CD4-positive, CD25-positive, alpha-beta regulatory T cell (primary cell): Measurements from ENCODE around the gene KLK7. TPM values are rescaled to one million over a fixed set of nuclear protein-coding genes. Genes with fewer than 3 reads are reported as not detected.

Experiments used
- ATAC-seq, 2 donors: fragments of 150-1000 bp; cut with Tn5 transposase; one replicate each; pipeline ENCODE4 v1.10.0; 2021; ENCODE audit warnings: low read depth in 2 of 2, moderate number of reproducible peaks in 2 of 2, moderate library complexity in 1 of 2
- DNase-seq, 3 donors: peaks; one replicate each; pipeline versions ENCODE4 v3.0.0 to v3.0.0-alpha.2; 2012 to 2022; ENCODE audit warnings: mixed read lengths in 1 of 3
- H3K27ac ChIP-seq: one replicate; pipeline ENCODE4 v1.7.0; 2013; ENCODE audit warnings: mild to moderate bottlenecking, low read length; ENCODE audit not compliant: insufficient read depth, poor library complexity, severe bottlenecking
- H3K27me3 ChIP-seq: one replicate; pipeline ENCODE4 v1.7.0; 2013; ENCODE audit warnings: low read length; ENCODE audit not compliant: control insufficient read depth, insufficient read depth
- H3K36me3 ChIP-seq: one replicate; pipeline ENCODE4 v1.7.0; 2013; ENCODE audit warnings: mild to moderate bottlenecking, low read length, moderate library complexity; ENCODE audit not compliant: control insufficient read depth, insufficient read depth
- H3K4me1 ChIP-seq: 2 replicates; pipeline ENCODE4 v1.7.0; 2013; ENCODE audit warnings: mild to moderate bottlenecking, low read length; ENCODE audit not compliant: insufficient read depth, control insufficient read depth, poor library complexity, severe bottlenecking
- H3K4me3 ChIP-seq: one replicate; pipeline ENCODE4 v1.7.0; 2013; ENCODE audit warnings: low read depth, mild to moderate bottlenecking, low read length, moderate library complexity
- H3K9me3 ChIP-seq, 2 experiments: 1 replicate in 1 of 2; 2 replicates in 1 of 2; pipeline ENCODE4 v1.7.0; 2013; ENCODE audit warnings: low read length in 2 of 2, mild to moderate bottlenecking in 1 of 2, moderate library complexity in 1 of 2; ENCODE audit not compliant: control insufficient read depth in 2 of 2
- H3K27ac Mint-ChIP-seq, 3 donors: one replicate each; pipeline ENCODE4 v1.8.0; 2020 to 2022; ENCODE audit warnings: mild to moderate bottlenecking in 3 of 3, mixed read lengths in 3 of 3, moderate library complexity in 2 of 3
- H3K27me3 Mint-ChIP-seq: one replicate; pipeline ENCODE4 v1.8.0; 2022; ENCODE audit warnings: mild to moderate bottlenecking, mixed read lengths
- H3K36me3 Mint-ChIP-seq: one replicate; pipeline ENCODE4 v1.8.0; 2020; ENCODE audit warnings: mixed read lengths
- H3K4me1 Mint-ChIP-seq, 4 donors: one replicate each; pipeline ENCODE4 v1.8.0; 2020 to 2022; ENCODE audit warnings: mixed read lengths in 4 of 4, mild to moderate bottlenecking in 1 of 4
- H3K4me3 Mint-ChIP-seq, 4 donors: one replicate each; pipeline ENCODE4 v1.8.0; 2020 to 2022; ENCODE audit warnings: mild to moderate bottlenecking in 4 of 4, mixed read lengths in 4 of 4, moderate library complexity in 3 of 4
- H3K9me3 Mint-ChIP-seq, 7 donors: one replicate each; pipeline ENCODE4 v1.8.0; 2020 to 2022; ENCODE audit warnings: mixed read lengths in 7 of 7, mild to moderate bottlenecking in 3 of 7, moderate library complexity in 2 of 7
- polyA plus RNA-seq, 4 donors: library from polyadenylated mRNA; unstranded; fragments of 300-500 nt; fragmentation: Illumina TruSeq; gene quantifications; one replicate each; pipeline ENCODE4 v1.2.3, GENCODE V29; 2021
- total RNA-seq: library from RNA; stranded (reverse); gene quantifications from one replicate; pipeline ENCODE4 v1.2.3, GENCODE V29; 2022

KLK7 gene
- total and polyA plus RNA-seq, 5 donors from 2014 or later: not detected

DNA sequence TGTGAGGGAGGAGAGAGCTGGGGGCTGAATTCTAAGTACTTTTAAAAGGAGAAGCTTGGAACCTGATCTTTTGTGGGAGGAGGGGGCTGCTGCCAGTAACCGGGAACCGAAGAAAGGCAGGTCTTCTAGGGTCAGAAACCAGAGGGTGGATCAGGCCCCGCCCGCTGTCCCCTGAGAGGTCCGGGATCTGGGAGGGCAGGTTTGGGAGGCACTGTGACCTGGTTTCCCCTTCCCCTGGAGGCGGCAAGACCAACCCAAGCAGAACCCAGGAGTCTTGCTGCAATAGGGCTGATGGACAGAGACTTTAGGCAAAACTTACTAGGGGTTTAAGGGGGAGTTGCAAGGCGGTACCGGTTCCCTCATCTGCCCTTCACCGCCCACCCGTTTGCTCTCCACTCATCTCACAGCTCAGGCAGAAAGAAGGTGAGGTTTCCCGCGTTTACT is 18.4 kb upstream of the KLK7 start:
- Histone ChIP-seq H3K36me3 (no peaks in the 10 kb centered on the region), H3K4me1 (no peaks in the 10 kb centered on the region), H3K9me3 (no peaks in the 10 kb centered on the region), H3K4me3 (no peak overlapping the region), H3K27ac (no peak overlapping the region), H3K27me3 (peaks cover 3% of the 10 kb centered on the region)
- Mint-ChIP-seq H3K27ac (no peak overlapping the region), H3K4me3 (no peak overlapping the region), H3K27me3 (peaks cover 16% of the 10 kb centered on the region), H3K4me1 (no peaks in the 10 kb centered on the region), H3K9me3 (no peaks in the 10 kb centered on the region), H3K36me3 (no peaks in the 10 kb centered on the region)
- no peak for DNase-seq
- no peak for ATAC-seq

DNA sequence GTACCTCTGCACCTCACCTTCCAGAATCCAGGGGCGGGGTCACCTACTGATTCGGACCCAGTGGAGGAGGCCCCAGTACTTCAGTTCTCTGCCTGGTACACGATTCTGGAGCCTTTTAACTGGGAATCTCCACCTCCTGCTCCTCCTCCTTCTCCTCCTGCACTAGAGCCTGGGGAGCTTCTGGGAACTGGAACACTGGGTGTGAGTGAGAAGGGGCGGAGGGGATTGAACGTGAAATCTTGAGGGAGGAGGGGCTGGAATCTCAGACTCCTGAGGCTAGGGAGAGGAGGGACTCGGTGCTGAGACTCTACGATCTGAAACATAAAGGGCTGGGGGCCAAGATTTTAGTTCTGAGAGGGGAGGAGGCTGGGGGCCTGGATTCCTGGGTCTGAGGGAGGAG is 17.8 kb upstream of the KLK7 start, which contains the start of gene KLK8:
KLK8 (minus strand) TSS at position 90 of the 400 bp plus-strand sequence. CDS start 437 bp downstream, outside the sequence.
- Mint-ChIP-seq H3K27ac (no peak within 1 kb of the TSS), H3K27me3 (peaks cover 16% of the 10 kb centered on the region), H3K9me3 (no peaks in the 10 kb centered on the region), H3K4me1 (no peaks in the 10 kb centered on the region), H3K36me3 (no peaks in the 10 kb centered on the region), H3K4me3 (no peak within 1 kb of the TSS)
- Histone ChIP-seq H3K36me3 (no peaks in the 10 kb centered on the region), H3K27me3 (peaks cover 3% of the 10 kb centered on the region), H3K9me3 (no peaks in the 10 kb centered on the region), H3K4me3 (no peak within 1 kb of the TSS), H3K27ac (no peak within 1 kb of the TSS), H3K4me1 (no peaks in the 10 kb centered on the region)
- DNase-seq (no peak), ATAC-seq (no peak)

DNA sequence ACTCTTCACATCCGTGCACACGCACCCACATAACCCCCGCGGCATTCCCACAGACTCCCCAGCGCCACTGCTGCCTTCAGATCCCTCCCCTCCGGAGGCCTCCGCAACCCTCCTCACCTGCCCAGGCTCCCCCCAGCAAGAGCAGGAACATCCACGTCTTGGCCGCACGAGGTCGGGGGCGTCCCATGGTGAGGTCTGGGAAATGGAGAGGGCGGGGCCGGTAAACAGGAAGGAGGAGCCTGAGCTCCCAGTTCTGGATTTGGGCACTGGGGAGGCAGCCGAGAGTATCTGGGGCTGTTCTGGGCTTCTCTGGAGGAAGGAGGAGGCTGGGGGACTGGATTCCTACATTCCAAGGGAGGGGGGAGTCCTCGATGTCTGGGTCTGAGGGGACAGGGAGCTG is 17.3 kb upstream of the KLK7 start:
- Mint-ChIP-seq H3K27me3 (peaks cover 16% of the 10 kb centered on the region), H3K9me3 (no peaks in the 10 kb centered on the region), H3K36me3 (no peaks in the 10 kb centered on the region), H3K4me3 (no peak overlapping the region), H3K4me1 (no peaks in the 10 kb centered on the region), H3K27ac (no peak overlapping the region)
- DNase-seq: no peak
- Histone ChIP-seq H3K4me3 (no peak overlapping the region), H3K27ac (no peak overlapping the region), H3K27me3 (peaks cover 3% of the 10 kb centered on the region), H3K9me3 (no peaks in the 10 kb centered on the region), H3K4me1 (no peaks in the 10 kb centered on the region), H3K36me3 (no peaks in the 10 kb centered on the region)
- no peak for ATAC-seq

DNA sequence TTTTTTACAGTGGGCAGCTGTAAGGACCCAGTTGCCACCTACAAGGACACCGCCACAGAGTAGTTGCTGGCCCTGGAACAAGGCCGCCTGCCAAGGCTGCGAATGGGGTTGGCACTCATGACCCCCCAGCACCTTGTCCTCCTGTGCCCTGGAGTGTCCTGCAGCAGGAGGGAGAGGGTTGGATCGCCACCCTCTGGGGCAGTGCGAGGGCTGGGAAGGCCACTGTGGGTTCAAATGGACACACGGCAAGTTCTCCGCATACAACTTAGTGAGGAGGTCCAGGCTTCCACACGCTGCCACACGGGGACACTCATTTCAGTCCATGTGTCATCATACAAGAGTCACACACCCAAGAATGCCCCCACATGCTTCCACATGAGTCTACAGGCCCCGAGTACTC is 16.7 kb upstream of the KLK7 start:
- H3K27ac ChIP-seq: no peak overlapping the region
- no peak for DNase-seq
- H3K9me3 Mint-ChIP-seq: no peaks in the 10 kb centered on the region
- H3K27me3 ChIP-seq: peaks cover 3% of the 10 kb centered on the region
- no peaks in the 10 kb centered on the region for H3K36me3 ChIP-seq
- H3K27me3 Mint-ChIP-seq: peaks cover 16% of the 10 kb centered on the region
- no peaks in the 10 kb centered on the region for H3K9me3 ChIP-seq
- no peaks in the 10 kb centered on the region for H3K36me3 Mint-ChIP-seq
- H3K4me3 Mint-ChIP-seq: no peak overlapping the region
- H3K27ac Mint-ChIP-seq: no peak overlapping the region
- no peak overlapping the region for H3K4me3 ChIP-seq
- no peaks in the 10 kb centered on the region for H3K4me1 Mint-ChIP-seq
- H3K4me1 ChIP-seq: no peaks in the 10 kb centered on the region
- no peak for ATAC-seq

DNA sequence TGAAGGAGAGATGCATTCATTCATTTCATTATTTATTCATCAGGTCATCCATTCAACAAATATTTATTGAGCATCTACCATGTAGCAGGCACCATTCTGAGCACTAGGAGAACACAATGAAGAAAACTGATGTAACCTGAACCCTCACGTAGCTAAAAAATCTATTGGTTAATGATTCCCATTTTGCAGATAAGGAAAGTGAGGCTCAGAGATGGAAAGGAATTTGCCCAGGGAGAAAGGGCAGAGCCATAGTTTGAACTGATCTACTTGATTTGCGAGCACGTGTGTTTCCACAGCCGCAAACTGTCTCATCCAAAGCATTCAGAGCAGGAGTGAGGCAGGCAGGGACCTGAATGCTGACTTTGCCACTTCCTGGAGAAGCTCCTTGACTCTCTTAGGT is 15.0 kb upstream of the KLK7 start:
- peak overlapping the region in 1 of 3 donors; percentile 24 for H3K27ac Mint-ChIP-seq
- peaks cover 3% of the 10 kb centered on the region for H3K27me3 ChIP-seq
- peaks cover 16% of the 10 kb centered on the region for H3K27me3 Mint-ChIP-seq
- no peak for DNase-seq
- no peak overlapping the region for H3K4me3 Mint-ChIP-seq
- H3K9me3 Mint-ChIP-seq: peaks cover 0 to 2% (median 0%) of the 10 kb centered on the region in 7 donors
- no peak for ATAC-seq
- H3K36me3 Mint-ChIP-seq: no peaks in the 10 kb centered on the region
- H3K9me3 ChIP-seq: no peaks in the 10 kb centered on the region
- no peaks in the 10 kb centered on the region for H3K4me1 ChIP-seq
- H3K36me3 ChIP-seq: no peaks in the 10 kb centered on the region
- no peaks in the 10 kb centered on the region for H3K4me1 Mint-ChIP-seq
- H3K27ac ChIP-seq: no peak overlapping the region
- no peak overlapping the region for H3K4me3 ChIP-seq

DNA sequence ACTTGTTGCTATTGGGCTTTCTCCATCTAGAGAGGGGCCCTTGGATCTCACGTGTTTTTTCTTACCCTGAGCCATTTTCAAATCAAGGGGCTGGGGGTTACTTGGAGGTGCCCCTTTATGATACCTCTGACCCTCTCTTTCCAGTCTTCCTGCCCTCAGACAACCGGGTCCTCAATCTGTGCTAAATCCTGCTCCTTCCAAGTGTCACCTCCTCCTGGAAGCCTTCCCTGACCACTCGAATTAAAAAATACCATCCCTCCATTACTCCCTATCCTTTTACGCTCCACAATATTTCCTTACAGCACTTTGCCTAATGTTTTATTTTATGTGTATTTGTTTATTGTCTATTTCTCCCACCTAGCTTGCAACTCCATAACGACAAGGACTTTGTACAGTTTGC is 14.3 kb upstream of the KLK7 start:
- no peak overlapping the region for H3K4me3 ChIP-seq
- DNase-seq (no peak), ATAC-seq (no peak)
- H3K4me3 Mint-ChIP-seq: peak overlapping the region in 1 of 4 donors; percentile 8
- no peaks in the 10 kb centered on the region for H3K36me3 ChIP-seq
- H3K36me3 Mint-ChIP-seq: no peaks in the 10 kb centered on the region
- H3K4me1 ChIP-seq: no peaks in the 10 kb centered on the region
- H3K9me3 ChIP-seq: no peaks in the 10 kb centered on the region
- H3K27ac Mint-ChIP-seq: no peak overlapping the region
- H3K27me3 Mint-ChIP-seq: peaks cover 16% of the 10 kb centered on the region
- H3K9me3 Mint-ChIP-seq: peaks cover 0 to 2% (median 0%) of the 10 kb centered on the region in 7 donors
- H3K27ac ChIP-seq: no peak overlapping the region
- peaks cover 3% of the 10 kb centered on the region for H3K27me3 ChIP-seq
- H3K4me1 Mint-ChIP-seq: no peaks in the 10 kb centered on the region

DNA sequence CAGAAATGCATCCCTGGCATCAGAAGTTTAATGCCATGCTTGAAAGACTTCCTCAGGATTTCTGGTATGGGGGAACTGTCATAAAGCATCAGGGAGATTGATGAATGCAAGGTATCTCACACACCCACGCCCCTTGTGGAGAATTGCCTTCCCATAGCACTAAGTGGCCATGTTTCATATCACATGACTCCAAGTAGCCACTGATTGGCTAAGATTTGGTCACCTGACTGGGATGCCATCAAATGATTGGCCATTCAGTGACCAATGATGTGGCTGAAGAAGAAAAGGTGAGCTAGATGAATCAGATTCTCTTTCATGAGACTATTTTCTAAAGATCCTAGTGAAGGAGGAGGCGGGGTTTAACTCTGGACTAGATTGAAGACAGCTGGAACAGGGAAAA is 10.4 kb upstream of the KLK7 start:
- H3K4me1 ChIP-seq: no peaks in the 10 kb centered on the region
- H3K27ac ChIP-seq: no peak overlapping the region
- no peak for DNase-seq
- H3K9me3 ChIP-seq: no peaks in the 10 kb centered on the region
- H3K27ac Mint-ChIP-seq: no peak overlapping the region
- no peaks in the 10 kb centered on the region for H3K4me1 Mint-ChIP-seq
- H3K4me3 ChIP-seq: no peak overlapping the region
- H3K36me3 ChIP-seq: no peaks in the 10 kb centered on the region
- no peaks in the 10 kb centered on the region for H3K27me3 ChIP-seq
- H3K9me3 Mint-ChIP-seq: peaks cover 0 to 7% (median 0%) of the 10 kb centered on the region in 7 donors
- peaks cover 6% of the 10 kb centered on the region for H3K36me3 Mint-ChIP-seq
- ATAC-seq: no peak
- H3K4me3 Mint-ChIP-seq: no peak overlapping the region
- no peaks in the 10 kb centered on the region for H3K27me3 Mint-ChIP-seq

DNA sequence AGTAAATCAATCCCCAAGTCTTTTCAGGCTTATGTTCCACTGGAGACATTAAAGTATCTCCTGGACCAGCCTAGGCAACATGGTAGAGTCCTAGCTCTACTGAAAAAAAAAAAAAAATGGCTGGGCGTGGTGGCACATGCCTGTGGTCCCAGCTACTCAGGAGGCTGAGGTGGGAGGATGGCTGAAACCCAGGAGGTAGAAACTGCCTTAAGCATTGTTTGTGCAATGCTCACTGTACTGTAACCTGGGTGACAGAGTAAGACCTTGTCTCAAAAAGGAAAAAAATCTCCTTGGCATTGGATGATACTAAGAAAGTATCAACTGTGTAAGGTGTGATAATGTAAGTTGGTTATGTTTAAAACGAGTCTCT is 8.9 kb upstream of the KLK7 start:
- no peaks in the 10 kb centered on the region for H3K9me3 ChIP-seq
- H3K27me3 Mint-ChIP-seq: no peaks in the 10 kb centered on the region
- H3K27me3 ChIP-seq: no peaks in the 10 kb centered on the region
- peaks cover 6% of the 10 kb centered on the region for H3K36me3 Mint-ChIP-seq
- DNase-seq (no peak), ATAC-seq (no peak)
- no peaks in the 10 kb centered on the region for H3K4me1 ChIP-seq
- no peaks in the 10 kb centered on the region for H3K4me1 Mint-ChIP-seq
- peaks cover 0 to 8% (median 3%) of the 10 kb centered on the region in 7 donors for H3K9me3 Mint-ChIP-seq
- no peaks in the 10 kb centered on the region for H3K36me3 ChIP-seq
- H3K27ac ChIP-seq: no peak overlapping the region
- H3K4me3 ChIP-seq: no peak overlapping the region
- no peak overlapping the region for H3K27ac Mint-ChIP-seq
- peak overlapping the region in 1 of 4 donors; percentile 58 for H3K4me3 Mint-ChIP-seq
